LNCaP clone FGC (cell line): ENCODE results near the gene KIF5A.
"Not testable (repeated sequence)": the region's sequence is repeated elsewhere in the genome, so short reads cannot be mapped to it uniquely, and the experiment has no call there.

Source experiments
- DNase-seq: peaks from one replicate; pipeline ENCODE4 v3.0.0-alpha.2; 2011; ENCODE audit warnings: low read depth
- H3K4me3 ChIP-seq: 2 replicates; pipeline ENCODE4 v1.5.1; 2011; ENCODE audit warnings: mild to moderate bottlenecking, low read depth, low read length, control low read depth
- TF ChIP-seq, protein P1 (sequence below): IDR thresholded peaks from 2 replicates; pipeline ENCODE4 v1.5.1; 2012; ENCODE audit warnings: mild to moderate bottlenecking; ENCODE audit not compliant: control insufficient read depth, insufficient read depth; ENCODE audit errors: extremely low read depth

Gene KIF5A

GRCh38 chr12:57613427-57614109 is 63.7 kb downstream of the KIF5A start:
- DNase-seq, result no peak
- TF ChIP-seq, protein P1, sequence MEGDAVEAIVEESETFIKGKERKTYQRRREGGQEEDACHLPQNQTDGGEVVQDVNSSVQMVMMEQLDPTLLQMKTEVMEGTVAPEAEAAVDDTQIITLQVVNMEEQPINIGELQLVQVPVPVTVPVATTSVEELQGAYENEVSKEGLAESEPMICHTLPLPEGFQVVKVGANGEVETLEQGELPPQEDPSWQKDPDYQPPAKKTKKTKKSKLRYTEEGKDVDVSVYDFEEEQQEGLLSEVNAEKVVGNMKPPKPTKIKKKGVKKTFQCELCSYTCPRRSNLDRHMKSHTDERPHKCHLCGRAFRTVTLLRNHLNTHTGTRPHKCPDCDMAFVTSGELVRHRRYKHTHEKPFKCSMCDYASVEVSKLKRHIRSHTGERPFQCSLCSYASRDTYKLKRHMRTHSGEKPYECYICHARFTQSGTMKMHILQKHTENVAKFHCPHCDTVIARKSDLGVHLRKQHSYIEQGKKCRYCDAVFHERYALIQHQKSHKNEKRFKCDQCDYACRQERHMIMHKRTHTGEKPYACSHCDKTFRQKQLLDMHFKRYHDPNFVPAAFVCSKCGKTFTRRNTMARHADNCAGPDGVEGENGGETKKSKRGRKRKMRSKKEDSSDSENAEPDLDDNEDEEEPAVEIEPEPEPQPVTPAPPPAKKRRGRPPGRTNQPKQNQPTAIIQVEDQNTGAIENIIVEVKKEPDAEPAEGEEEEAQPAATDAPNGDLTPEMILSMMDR, result no peak
- no peak overlapping the region for H3K4me3 ChIP-seq

DNA sequence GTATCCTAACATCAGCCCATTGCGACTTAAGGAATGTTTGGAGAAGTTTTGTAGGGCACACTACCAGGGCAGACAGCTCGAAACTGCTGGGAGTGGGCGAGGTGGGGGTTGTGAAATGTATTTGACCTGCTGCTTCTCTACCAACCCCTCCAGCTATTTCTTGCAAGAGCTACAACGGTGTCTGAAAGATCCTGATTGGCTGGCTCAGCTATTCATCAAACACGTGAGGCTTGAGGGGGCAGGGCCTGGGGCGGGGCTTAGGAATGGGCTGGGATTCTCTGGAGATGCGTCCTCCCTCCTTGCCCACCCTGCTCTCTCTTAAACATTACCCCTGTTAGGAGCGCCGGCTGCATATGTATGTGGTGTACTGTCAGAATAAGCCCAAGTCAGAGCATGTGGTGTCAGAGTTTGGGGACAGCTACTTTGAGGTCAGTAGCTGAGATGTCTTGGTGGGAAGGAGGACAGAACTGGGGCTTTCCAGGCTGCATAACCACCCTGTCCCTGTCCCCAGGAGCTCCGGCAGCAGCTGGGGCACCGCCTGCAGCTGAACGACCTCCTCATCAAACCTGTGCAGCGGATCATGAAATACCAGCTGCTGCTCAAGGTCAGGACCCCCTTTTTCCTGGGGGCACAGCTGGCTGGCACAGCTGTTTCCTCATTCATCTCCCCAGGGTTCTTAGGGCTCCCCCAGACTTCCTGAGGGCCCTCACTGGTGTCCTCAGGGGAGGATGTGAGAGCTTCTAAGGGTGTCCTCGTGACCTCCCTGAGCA is 64.5 kb downstream of the KIF5A start:
- H3K4me3 ChIP-seq, result no peak overlapping the region
- TF ChIP-seq, protein P1, result no peak
- no peak for DNase-seq

DNA sequence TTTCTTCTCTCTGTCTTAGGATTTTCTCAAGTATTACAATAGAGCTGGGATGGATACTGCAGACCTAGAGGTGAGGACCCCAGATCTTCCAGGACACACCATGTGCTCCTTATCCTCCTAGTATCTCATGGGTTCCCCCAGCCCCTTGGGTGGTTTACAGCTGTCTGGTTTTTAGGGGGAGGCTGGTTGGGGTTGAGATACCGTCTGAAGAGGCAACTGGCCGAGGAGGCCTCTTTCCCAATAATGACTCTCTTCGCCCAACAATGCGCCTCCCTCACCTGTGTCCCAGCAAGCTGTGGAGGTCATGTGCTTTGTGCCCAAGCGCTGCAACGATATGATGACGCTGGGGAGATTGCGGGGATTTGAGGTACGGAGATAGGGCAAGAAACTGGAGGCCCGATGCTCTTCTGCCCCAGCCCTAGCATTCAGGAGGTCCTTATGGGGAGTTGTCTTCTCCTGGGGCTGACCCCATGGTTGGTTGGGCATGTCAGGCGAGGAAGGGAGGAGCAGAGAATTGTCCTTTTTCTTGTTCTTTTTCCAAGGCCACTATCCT is 65.2 kb downstream of the KIF5A start:
- DNase-seq, result no peak
- no peak overlapping the region for H3K4me3 ChIP-seq
- TF ChIP-seq, protein P1, result no peak

GRCh38 chr12:57615637-57616036 is 65.8 kb downstream of the KIF5A start:
- DNase-seq, result no peak
- TF ChIP-seq, protein P1, result no peak
- no peak overlapping the region for H3K4me3 ChIP-seq

DNA sequence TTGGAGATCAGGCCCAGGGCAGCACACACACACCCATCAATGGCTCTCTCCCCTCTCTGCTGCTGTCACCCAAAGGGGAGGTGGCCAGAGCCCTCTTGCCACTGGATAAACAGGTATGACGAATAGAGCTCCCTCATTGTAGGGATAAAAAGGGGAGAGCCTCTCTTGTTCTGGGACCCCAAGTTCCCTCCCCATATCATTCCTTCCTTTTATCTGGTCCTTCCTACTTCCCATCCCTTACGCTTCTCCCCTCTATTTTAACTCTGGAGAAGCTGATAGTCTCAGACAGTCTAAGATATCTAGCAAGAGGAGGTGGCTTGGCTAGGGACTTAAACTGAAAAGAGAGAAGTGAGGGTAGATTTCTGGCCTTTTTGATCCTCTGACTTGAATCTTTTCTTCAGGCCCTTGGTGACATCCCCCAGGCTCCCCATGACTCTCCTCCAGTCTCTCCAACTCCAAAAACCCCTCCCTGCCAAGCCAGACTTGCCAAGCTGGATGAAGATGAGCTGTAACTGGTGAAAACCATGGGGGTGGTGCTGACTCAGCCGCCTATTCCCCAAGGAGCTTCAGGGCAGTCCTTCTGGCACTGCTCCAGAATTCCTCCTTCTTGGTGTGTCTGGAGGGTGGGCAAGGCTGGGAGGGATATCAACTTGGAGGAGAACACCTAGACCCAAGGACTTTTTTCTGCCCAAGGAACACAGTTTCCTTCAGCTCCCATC is 66.7 kb downstream of the KIF5A start:
- H3K4me3 ChIP-seq, result no peak overlapping the region
- TF ChIP-seq, protein P1, result no peak
- no peak for DNase-seq

- TF ChIP-seq, protein P1, result no peak
- no peak for DNase-seq
- H3K4me3 ChIP-seq, result no peak overlapping the region
These were observed 68.1 kb downstream of the KIF5A start for GRCh38 chr12:57617942-57618341.

- not testable (repeated sequence) for DNase-seq
These were observed 68.6 kb downstream of the KIF5A start for GRCh38 chr12:57618431-57618830.

More at GRCh38 chr12:57618431-57618830, 68.6 kb downstream of the KIF5A start:
- H3K4me3 ChIP-seq, result not testable (repeated sequence)
